ENCODE measurements around the gene PNPLA1.
A peak's percentile ranks its signal among the peaks of the same experiment; 100 is the strongest.

The PNPLA1 gene

GRCh38 chr6:36289281-36289878, 19.5 kb downstream of the PNPLA1 start:
- DNase-seq = no peak

- DNase-seq = no peak
Measured at GRCh38 chr6:36290668-36291620, 21.1 kb downstream of the PNPLA1 start.

- no peak for DNase-seq
Measured at GRCh38 chr6:36292170-36292569, 22.3 kb downstream of the PNPLA1 start.

- DNase-seq = no peak
Measured at GRCh38 chr6:36296240-36296639, 26.4 kb downstream of the PNPLA1 start.

GRCh38 chr6:36297051-36297450, 27.2 kb downstream of the PNPLA1 start:
- no peak for DNase-seq

- no peak for DNase-seq
Measured at GRCh38 chr6:36297511-36297910, 27.7 kb downstream of the PNPLA1 start.

- no peak for DNase-seq
Measured at GRCh38 chr6:36298027-36298426, 28.2 kb downstream of the PNPLA1 start.

GRCh38 chr6:36301085-36301658, 31.3 kb downstream of the PNPLA1 start:
- no peak for DNase-seq

- DNase-seq = no peak
Measured at GRCh38 chr6:36301781-36302180, 31.9 kb downstream of the PNPLA1 start.

GRCh38 chr6:36302227-36302976, 32.5 kb downstream of the PNPLA1 start:
- peak; percentile 95 for DNase-seq

- no peak for DNase-seq
Measured at GRCh38 chr6:36305885-36306284, 36.0 kb downstream of the PNPLA1 start.

GRCh38 chr6:36306375-36306774, 36.5 kb downstream of the PNPLA1 start:
- no peak for DNase-seq

GRCh38 chr6:36308514-36308913, 38.7 kb downstream of the PNPLA1 start:
- DNase-seq = no peak

- DNase-seq = no peak
Measured at GRCh38 chr6:36309203-36309602, 39.3 kb downstream of the PNPLA1 start.

GRCh38 chr6:36309900-36310299, 40.0 kb downstream of the PNPLA1 start:
- no peak for DNase-seq

GRCh38 chr6:36312854-36313648, 43.2 kb downstream of the PNPLA1 start:
- DNase-seq = no peak

- no peak for DNase-seq
Measured at GRCh38 chr6:36313649-36313936, 43.7 kb downstream of the PNPLA1 start.

GRCh38 chr6:36314221-36315014, 44.6 kb downstream of the PNPLA1 start:
- DNase-seq = no peak

- no peak for DNase-seq
Measured at GRCh38 chr6:36315921-36316320, 46.1 kb downstream of the PNPLA1 start.

- DNase-seq = no peak
Measured at GRCh38 chr6:36317623-36318022, 47.8 kb downstream of the PNPLA1 start.

- no peak for DNase-seq
Measured at GRCh38 chr6:36318690-36319435, 49.0 kb downstream of the PNPLA1 start.
